ENCODE data around the gene MRPL1.
A peak's percentile ranks its signal among the peaks of the same experiment; 100 is the strongest.

Gene MRPL1

DNA sequence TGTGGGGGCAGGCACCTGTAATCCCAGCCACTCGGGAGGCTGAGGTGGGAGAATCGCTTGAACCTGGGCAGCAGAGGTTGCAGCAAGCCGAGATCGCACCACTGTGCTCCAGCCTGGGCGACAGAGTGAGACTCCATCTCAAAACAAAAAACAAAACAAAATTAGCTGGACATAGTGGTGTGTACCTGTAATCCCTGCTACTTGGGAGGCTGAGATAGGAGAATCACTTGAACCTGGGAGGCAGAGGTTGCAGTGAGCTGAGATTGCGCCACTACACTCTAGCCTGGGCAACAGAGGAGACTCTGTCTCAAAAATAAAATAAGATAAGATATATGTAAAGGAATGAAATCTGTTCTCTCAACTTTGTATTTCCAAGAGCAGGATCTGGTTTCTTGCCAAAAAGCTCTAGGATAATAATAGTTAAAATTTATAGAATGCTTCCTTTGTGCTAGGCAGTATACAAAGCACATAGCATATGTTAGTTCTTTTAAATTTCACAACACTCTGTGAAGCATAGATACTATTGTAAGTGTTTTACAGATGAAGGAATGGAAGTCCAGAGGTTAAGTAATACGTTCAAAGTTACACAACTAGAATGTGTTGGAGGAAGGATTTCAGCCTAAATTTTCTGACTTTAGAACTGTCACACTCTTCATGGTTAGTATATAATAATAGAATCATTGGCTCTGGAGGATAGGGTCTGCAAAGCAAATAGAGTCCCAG is 10.3 kb downstream of the MRPL1 start:
- H3K4me1 ChIP-seq = no peaks in the 10 kb centered on the region
- H3K27ac ChIP-seq = no peak overlapping the region
- H3K9ac ChIP-seq = no peak overlapping the region
- no peak for TF ChIP-seq Cebpa-rat (IDR thresholded peaks at IDR 0.05)
- no peaks in the 10 kb centered on the region for H3K27me3 ChIP-seq
- H3K9me3 ChIP-seq = no peaks in the 10 kb centered on the region
- H3K4me3 ChIP-seq = no peak overlapping the region
- peaks cover 34% of the 10 kb centered on the region for H4K20me1 ChIP-seq
- peaks cover 73% of the 10 kb centered on the region for H3K36me3 ChIP-seq
- no peak overlapping the region for H3K4me2 ChIP-seq

GRCh38 chr4:77877167-77877566 is 14.5 kb downstream of the MRPL1 start:
- Histone ChIP-seq H3K9me3 (no peaks in the 10 kb centered on the region), H3K4me1 (no peaks in the 10 kb centered on the region), H4K20me1 (0 out of 2 replicates have a peak, but pooled peaks cover 29% of the 10 kb centered on the region)

DNA sequence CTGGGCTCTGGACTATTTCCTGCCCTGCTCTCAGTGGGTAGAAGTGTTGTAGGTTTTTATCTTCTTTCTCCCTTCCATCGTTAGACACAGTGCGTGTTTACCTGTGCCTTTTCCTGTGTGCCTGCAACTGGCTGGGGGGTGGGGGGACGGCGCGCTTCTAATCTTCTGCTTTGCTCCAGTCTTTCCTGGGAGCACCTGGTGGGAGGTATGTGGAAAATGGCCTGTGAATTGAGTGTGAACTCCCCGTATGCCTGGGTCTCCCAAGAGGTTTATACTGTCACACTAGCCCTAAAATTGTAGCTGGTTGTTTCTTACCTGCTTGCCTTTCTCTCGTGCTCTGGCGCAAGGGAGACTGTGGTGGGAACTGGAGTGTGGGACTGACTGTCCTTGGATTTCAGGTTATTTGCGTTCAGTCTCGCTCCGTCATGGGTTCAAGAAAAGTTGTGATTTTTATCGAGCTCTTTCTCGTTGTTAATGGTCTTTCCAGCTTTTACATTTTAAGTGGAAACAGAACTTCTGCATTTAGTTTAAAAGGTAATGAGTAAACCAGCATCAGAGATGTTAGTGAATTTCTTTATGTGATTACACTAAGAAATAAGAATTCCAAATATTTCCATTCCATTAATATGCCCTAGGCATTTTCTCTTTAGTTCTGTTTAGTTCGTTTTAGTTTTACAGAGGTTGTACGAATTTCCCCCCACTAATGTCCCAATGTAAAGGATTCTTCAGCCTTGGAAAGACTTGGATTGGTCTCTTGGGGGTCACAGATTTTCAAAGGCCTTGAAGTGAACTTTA is 15.3 kb downstream of the MRPL1 start:
- H4K20me1 ChIP-seq = 0 out of 2 replicates have a peak, but pooled peaks cover 29% of the 10 kb centered on the region
- TF ChIP-seq Cebpa-rat (IDR thresholded peaks at IDR 0.05) = no peak
- no peaks in the 10 kb centered on the region for H3K4me1 ChIP-seq
- H3K36me3 ChIP-seq = peaks cover 74% of the 10 kb centered on the region
- H3K4me3 ChIP-seq = no peak overlapping the region
- H3K4me2 ChIP-seq = no peak overlapping the region
- no peaks in the 10 kb centered on the region for H3K9me3 ChIP-seq
- no peak overlapping the region for H3K27ac ChIP-seq
- no peak overlapping the region for H3K9ac ChIP-seq
- no peaks in the 10 kb centered on the region for H3K27me3 ChIP-seq

More at GRCh38 chr4:77877167-77877566, 14.5 kb downstream of the MRPL1 start:
- TF ChIP-seq Cebpa-rat (IDR thresholded peaks at IDR 0.05) = no peak
- Histone ChIP-seq H3K27ac (no peak overlapping the region), H3K36me3 (peaks cover 80% of the 10 kb centered on the region), H3K9ac (no peak overlapping the region), H3K4me3 (no peak overlapping the region), H3K4me2 (no peak overlapping the region), H3K27me3 (no peaks in the 10 kb centered on the region)

- H3K27ac ChIP-seq = no peak overlapping the region
- H3K4me2 ChIP-seq = no peak overlapping the region
- H3K27me3 ChIP-seq = no peaks in the 10 kb centered on the region
- no peaks in the 10 kb centered on the region for H3K9me3 ChIP-seq
- H3K4me3 ChIP-seq = no peak overlapping the region
- 0 out of 2 replicates have a peak, but pooled peaks cover 29% of the 10 kb centered on the region for H4K20me1 ChIP-seq
- peaks cover 76% of the 10 kb centered on the region for H3K36me3 ChIP-seq
- no peaks in the 10 kb centered on the region for H3K4me1 ChIP-seq
- TF ChIP-seq Cebpa-rat (IDR thresholded peaks at IDR 0.05) = no peak
- no peak overlapping the region for H3K9ac ChIP-seq
These were observed 18.2 kb downstream of the MRPL1 start for GRCh38 chr4:77880784-77881183.

DNA sequence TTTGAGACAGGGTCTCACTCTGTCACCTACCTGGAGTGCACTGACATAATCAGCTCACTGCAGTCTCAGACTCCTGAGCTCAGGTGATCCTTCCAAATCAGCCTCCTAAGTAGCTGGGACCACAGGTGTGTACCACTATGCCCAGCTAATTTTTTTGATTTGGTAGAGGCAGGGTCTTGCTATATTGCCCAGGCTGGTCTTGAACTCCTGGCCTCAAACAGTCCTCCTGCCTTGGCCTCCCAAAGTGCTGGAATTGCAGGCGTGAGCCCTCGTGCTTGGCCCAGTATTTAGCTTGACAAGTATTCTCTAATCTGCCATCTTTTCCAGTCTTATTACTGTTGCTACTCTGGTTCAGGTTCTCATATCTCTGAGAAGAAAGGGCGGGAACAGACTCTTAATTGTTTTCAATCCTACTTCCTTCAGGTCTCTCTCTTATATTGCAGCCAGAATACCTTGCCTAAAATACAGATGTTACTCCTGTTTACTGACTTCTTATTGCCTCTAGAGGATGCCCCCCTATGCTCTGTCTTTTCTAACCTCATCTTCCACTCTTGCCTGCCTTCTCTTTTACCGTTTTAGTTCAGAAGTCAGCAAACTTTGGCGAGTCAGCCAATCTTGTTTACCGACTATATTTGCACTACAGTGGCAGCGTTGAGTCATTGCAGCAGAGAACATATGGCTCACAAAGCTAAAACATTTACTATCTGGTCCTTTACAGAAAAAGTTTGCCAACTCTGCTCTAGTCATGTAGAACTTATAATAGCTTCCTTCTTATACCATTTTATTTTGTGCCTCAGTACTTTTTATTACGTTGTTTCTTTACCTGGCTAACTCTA is 19.0 kb downstream of the MRPL1 start:
- Histone ChIP-seq H3K27ac (no peak overlapping the region), H4K20me1 (0 out of 2 replicates have a peak, but pooled peaks cover 29% of the 10 kb centered on the region), H3K4me2 (no peak overlapping the region), H3K9ac (no peak overlapping the region), H3K4me1 (no peaks in the 10 kb centered on the region), H3K4me3 (no peak overlapping the region), H3K9me3 (no peaks in the 10 kb centered on the region), H3K36me3 (peaks cover 77% of the 10 kb centered on the region), H3K27me3 (no peaks in the 10 kb centered on the region)
- no peak for TF ChIP-seq Cebpa-rat (IDR thresholded peaks at IDR 0.05)

DNA sequence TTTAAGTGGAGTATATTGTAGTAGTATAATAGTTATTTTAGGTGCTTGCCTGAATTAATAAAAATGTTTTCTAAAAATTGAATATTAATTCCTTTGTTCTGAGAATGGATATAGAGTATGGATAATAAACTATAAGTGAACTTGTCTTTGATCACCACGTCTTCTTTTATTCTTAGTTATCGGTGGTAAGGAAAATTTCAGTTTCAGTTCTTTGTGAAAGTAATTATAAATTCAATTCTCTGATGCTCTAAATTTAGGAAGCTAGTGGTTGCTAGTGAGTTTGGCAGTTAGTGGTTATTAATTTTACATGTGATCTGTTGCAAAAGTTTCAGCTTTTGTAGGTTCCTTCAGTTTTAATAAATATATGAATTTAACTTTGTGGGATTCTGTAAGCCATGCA is 30.8 kb downstream of the MRPL1 start:
- no peaks in the 10 kb centered on the region for H3K27me3 ChIP-seq
- H3K9ac ChIP-seq = no peak overlapping the region
- peak overlapping the region; percentile 53 for H3K27ac ChIP-seq
- H3K4me1 ChIP-seq = peaks cover 15% of the 10 kb centered on the region
- H4K20me1 ChIP-seq = no peaks in the 10 kb centered on the region
- H3K4me3 ChIP-seq = no peak overlapping the region
- H3K36me3 ChIP-seq = peaks cover 56% of the 10 kb centered on the region
- TF ChIP-seq Cebpa-rat (IDR thresholded peaks at IDR 0.05) = no peak
- H3K9me3 ChIP-seq = no peaks in the 10 kb centered on the region
- H3K4me2 ChIP-seq = peak overlapping the region; percentile 55

DNA sequence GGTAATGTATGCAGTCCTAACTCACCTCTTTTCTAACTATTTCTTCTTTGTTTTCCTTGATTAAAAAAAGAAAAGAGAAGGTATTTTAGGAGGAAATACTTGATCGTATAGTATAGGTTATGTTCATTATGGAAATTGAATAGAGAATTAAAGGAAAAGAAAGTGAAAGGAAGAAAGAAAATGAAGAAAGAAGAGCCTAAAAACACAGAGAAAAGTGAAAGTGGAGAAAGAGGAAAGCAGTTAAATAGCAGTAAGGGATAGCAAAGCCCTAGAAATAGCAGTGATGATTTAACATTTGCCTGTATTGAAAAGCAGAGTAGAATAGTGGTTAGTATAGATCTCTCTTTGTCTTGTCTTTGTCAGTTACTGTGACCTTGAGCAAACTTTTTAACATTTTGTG is 37.0 kb downstream of the MRPL1 start:
- Histone ChIP-seq H4K20me1 (no peaks in the 10 kb centered on the region), H3K36me3 (peaks cover 66% of the 10 kb centered on the region), H3K4me2 (no peak overlapping the region), H3K27me3 (no peaks in the 10 kb centered on the region), H3K9ac (no peak overlapping the region), H3K4me3 (no peak overlapping the region), H3K9me3 (no peaks in the 10 kb centered on the region), H3K27ac (no peak overlapping the region), H3K4me1 (no peaks in the 10 kb centered on the region)
- no peak for TF ChIP-seq Cebpa-rat (IDR thresholded peaks at IDR 0.05)

DNA sequence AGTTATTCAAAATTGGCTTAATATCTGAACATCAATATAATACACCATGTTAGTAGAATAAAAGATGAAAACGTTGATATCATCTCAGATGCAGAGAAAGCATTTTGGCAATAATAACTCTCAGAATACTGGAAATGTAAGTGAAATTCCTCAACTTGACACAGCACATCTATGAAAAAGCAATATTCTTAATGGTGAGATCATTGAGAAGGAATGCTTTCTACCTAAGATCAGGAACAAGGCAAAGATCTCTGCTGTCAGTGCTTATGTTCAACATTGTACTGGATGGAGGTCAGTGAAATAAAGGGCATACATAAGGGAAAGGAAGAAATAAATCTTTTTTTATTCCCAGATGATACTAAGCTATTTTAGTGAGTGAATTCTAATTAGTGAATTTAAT is 40.6 kb downstream of the MRPL1 start:
- no peak overlapping the region for H3K4me2 ChIP-seq
- H3K27ac ChIP-seq = no peak overlapping the region
- no peaks in the 10 kb centered on the region for H3K27me3 ChIP-seq
- H3K4me3 ChIP-seq = no peak overlapping the region
- no peak overlapping the region for H3K9ac ChIP-seq
- peaks cover 51% of the 10 kb centered on the region for H3K36me3 ChIP-seq
- TF ChIP-seq Cebpa-rat (IDR thresholded peaks at IDR 0.05) = no peak
- H3K4me1 ChIP-seq = no peaks in the 10 kb centered on the region
- no peaks in the 10 kb centered on the region for H4K20me1 ChIP-seq
- H3K9me3 ChIP-seq = no peaks in the 10 kb centered on the region

DNA sequence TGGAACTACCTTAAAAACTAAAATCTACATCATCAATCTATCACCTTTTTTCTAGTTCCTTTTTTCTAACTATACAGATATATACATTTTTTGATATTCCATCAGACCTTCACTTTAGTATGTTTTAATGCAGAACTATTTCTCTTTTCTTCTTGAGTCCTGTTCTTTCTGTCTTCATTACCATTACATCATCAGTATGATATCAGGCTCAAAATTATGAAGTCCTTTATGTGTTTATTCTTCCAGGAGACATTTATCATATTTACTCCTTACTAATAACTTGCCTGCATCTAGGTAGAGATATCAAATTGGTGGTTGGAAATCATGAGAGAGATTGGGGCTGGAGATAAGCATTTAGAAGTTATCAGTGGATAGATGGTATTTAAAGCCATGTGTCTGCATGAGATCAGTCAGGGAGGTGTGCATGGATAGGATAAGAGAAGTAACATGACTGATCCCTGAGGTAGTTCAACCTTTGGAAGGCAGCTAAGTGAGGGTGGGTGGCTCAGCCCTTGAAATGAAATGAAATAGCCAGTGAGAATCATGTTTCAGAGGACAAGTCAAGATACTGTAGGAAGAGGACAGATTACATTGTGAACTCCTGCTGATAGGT is 43.1 kb downstream of the MRPL1 start:
- Histone ChIP-seq H3K9ac (no peak overlapping the region), H4K20me1 (no peaks in the 10 kb centered on the region), H3K27me3 (no peaks in the 10 kb centered on the region), H3K27ac (no peak overlapping the region), H3K4me3 (no peak overlapping the region), H3K36me3 (peaks cover 49% of the 10 kb centered on the region), H3K9me3 (no peaks in the 10 kb centered on the region; the same call in 1 of the 2 replicates), H3K4me1 (no peaks in the 10 kb centered on the region), H3K4me2 (no peak overlapping the region)
- no peak for TF ChIP-seq Cebpa-rat (IDR thresholded peaks at IDR 0.05)

All from BLaER1 (cell line).